Measurements from ENCODE around the gene H1-8. TPM values are rescaled to one million over a fixed set of nuclear protein-coding genes. Genes with fewer than 3 reads are reported as not detected.

H1-8 gene
- total RNA-seq, 2 donors from 2014 or later, result not detected

GRCh38 chr3:129575233-129575996 is 32.4 kb downstream of the H1-8 start:
- no peaks in the 10 kb centered on the region for H3K36me3 Mint-ChIP-seq (ENCODE audit: low read depth)
- Histone ChIP-seq H3K36me3 (ENCODE audit: control insufficient read depth, insufficient read depth, low read length) (no peaks in the 10 kb centered on the region), H3K9me3 (ENCODE audit: control insufficient read depth, low read length) (no peaks in the 10 kb centered on the region), H3K4me3 (ENCODE audit: low read length) (no peak overlapping the region), H3K4me1 (ENCODE audit: control insufficient read depth, insufficient read depth, low read length) (peaks cover 3% of the 10 kb centered on the region), H3K27ac (ENCODE audit: low read depth, low read length) (no peak overlapping the region), H3K27me3 (ENCODE audit: control insufficient read depth, insufficient read depth, low read length, poor library complexity, severe bottlenecking) (no peaks in the 10 kb centered on the region), H3K9ac (ENCODE audit: extremely low read depth, low read length, poor library complexity, severe bottlenecking) (no peak overlapping the region)
- H3K27me3 Mint-ChIP-seq (ENCODE audit: insufficient read depth), result no peaks in the 10 kb centered on the region
- H3K9me3 Mint-ChIP-seq, result no peaks in the 10 kb centered on the region
- no peak overlapping the region for H3K27ac Mint-ChIP-seq
- DNase-seq, result no peak
- H3K4me1 Mint-ChIP-seq, result peaks cover 15% of the 10 kb centered on the region
- H3K4me3 Mint-ChIP-seq, result no peak overlapping the region
- peak; percentile 42 for TF ChIP-seq CTCF (conservative IDR thresholded peaks at IDR 0.05)
- WGBS, 2 experiments (ENCODE audit: insufficient coverage in 1 of 2, insufficient read length in 1 of 2), result 93 to 94% methylated on average over 10 to 19 of the region's 19 CpGs

GRCh38 chr3:129575997-129576384 is 33.0 kb downstream of the H1-8 start:
- Histone ChIP-seq H3K4me3 (ENCODE audit: low read length) (no peak overlapping the region), H3K27me3 (ENCODE audit: control insufficient read depth, insufficient read depth, low read length, poor library complexity, severe bottlenecking) (no peaks in the 10 kb centered on the region)
- H3K27ac Mint-ChIP-seq, result peak overlapping the region; percentile 45

GRCh38 chr3:129576514-129577352 is 33.8 kb downstream of the H1-8 start:
- Mint-ChIP-seq H3K9me3 (no peaks in the 10 kb centered on the region), H3K27me3 (ENCODE audit: insufficient read depth) (no peaks in the 10 kb centered on the region), H3K36me3 (ENCODE audit: low read depth) (no peaks in the 10 kb centered on the region), H3K4me3 (no peak overlapping the region), H3K4me1 (peaks cover 15% of the 10 kb centered on the region), H3K27ac (peak overlapping the region; percentile 80)
- DNase-seq, result no peak
- Histone ChIP-seq H3K36me3 (ENCODE audit: control insufficient read depth, insufficient read depth, low read length) (no peaks in the 10 kb centered on the region), H3K27me3 (ENCODE audit: control insufficient read depth, insufficient read depth, low read length, poor library complexity, severe bottlenecking) (no peaks in the 10 kb centered on the region), H3K4me3 (ENCODE audit: low read length) (no peak overlapping the region), H3K9me3 (ENCODE audit: control insufficient read depth, low read length) (no peaks in the 10 kb centered on the region), H3K9ac (ENCODE audit: extremely low read depth, low read length, poor library complexity, severe bottlenecking) (no peak overlapping the region), H3K27ac (ENCODE audit: low read depth, low read length) (no peak overlapping the region), H3K4me1 (ENCODE audit: control insufficient read depth, insufficient read depth, low read length) (peaks cover 3% of the 10 kb centered on the region)
- TF ChIP-seq CTCF (conservative IDR thresholded peaks at IDR 0.05), result no peak
- 89 to 99% methylated on average over 10 to 18 of the region's 18 CpGs for WGBS, 2 experiments (ENCODE audit: insufficient coverage in 1 of 2, insufficient read length in 1 of 2)

More at GRCh38 chr3:129575997-129576384, 33.0 kb downstream of the H1-8 start:
- WGBS, 2 experiments (ENCODE audit: insufficient coverage in 1 of 2, insufficient read length in 1 of 2), result 79 to 82% methylated on average over 10 of the region's 10 CpGs
- peak; percentile 68 for DNase-seq
- Mint-ChIP-seq H3K36me3 (ENCODE audit: low read depth) (no peaks in the 10 kb centered on the region), H3K4me1 (peaks cover 15% of the 10 kb centered on the region), H3K9me3 (no peaks in the 10 kb centered on the region), H3K4me3 (no peak overlapping the region), H3K27me3 (ENCODE audit: insufficient read depth) (no peaks in the 10 kb centered on the region)
- Histone ChIP-seq H3K9ac (ENCODE audit: extremely low read depth, low read length, poor library complexity, severe bottlenecking) (no peak overlapping the region), H3K36me3 (ENCODE audit: control insufficient read depth, insufficient read depth, low read length) (no peaks in the 10 kb centered on the region), H3K9me3 (ENCODE audit: control insufficient read depth, low read length) (no peaks in the 10 kb centered on the region), H3K4me1 (ENCODE audit: control insufficient read depth, insufficient read depth, low read length) (peaks cover 3% of the 10 kb centered on the region), H3K27ac (ENCODE audit: low read depth, low read length) (no peak overlapping the region)
- TF ChIP-seq CTCF (conservative IDR thresholded peaks at IDR 0.05), result no peak

All from endodermal cell (in vitro differentiated cells).